DOHH2 (cell line): ENCODE data around the gene ZNF35.

Source experiments
- H3F3A ChIP-seq: fragments of 200-600 bp; sonication (generic), shearing (Covaris generic); 2 replicates; pipeline ENCODE4 v1.6.0; 2016; ENCODE audit warnings: antibody characterized with exemption, mild to moderate bottlenecking; ENCODE audit not compliant: control insufficient read depth, insufficient read depth
- H3K27ac ChIP-seq: fragments of 200-600 bp; sonication (generic); 2 replicates; pipeline ENCODE4 v1.5.1; 2014; ENCODE audit warnings: low read depth, mild to moderate bottlenecking, low read length, moderate library complexity
- H3K27me3 ChIP-seq: fragments of 200-600 bp; sonication (generic); 2 replicates; pipeline ENCODE4 v1.6.1; 2014; ENCODE audit warnings: mild to moderate bottlenecking, low read length, mixed read lengths; ENCODE audit not compliant: control insufficient read depth
- H3K36me3 ChIP-seq: fragments of 200-600 bp; sonication (generic); 2 replicates; pipeline ENCODE4 v1.6.1; 2014; ENCODE audit warnings: mild to moderate bottlenecking, low read length, moderate library complexity, mixed read lengths; ENCODE audit not compliant: control insufficient read depth
- H3K4me1 ChIP-seq: fragments of 200-600 bp; sonication (generic); 2 replicates; pipeline ENCODE4 v1.6.1; 2014; ENCODE audit warnings: mild to moderate bottlenecking, low read length, mixed read lengths; ENCODE audit not compliant: control insufficient read depth
- H3K4me2 ChIP-seq: fragments of 200-600 bp; sonication (generic); 2 replicates; pipeline ENCODE4 v1.6.0; 2014; ENCODE audit warnings: mild to moderate bottlenecking, low read length, moderate library complexity
- H3K4me3 ChIP-seq: fragments of 200-600 bp; sonication (generic); 2 replicates; pipeline ENCODE4 v1.5.1; 2014; ENCODE audit warnings: mild to moderate bottlenecking, low read length, mixed read lengths
- H3K79me2 ChIP-seq: fragments of 200-600 bp; sonication (generic); 2 replicates; pipeline ENCODE4 v1.6.1; 2014; ENCODE audit warnings: mild to moderate bottlenecking, low read length, mixed read lengths; ENCODE audit not compliant: control insufficient read depth
- H3K9me2 ChIP-seq: fragments of 200-600 bp; sonication (generic); replicated peaks from 2 replicates; pipeline ENCODE4 v1.6.1; 2014; ENCODE audit warnings: mild to moderate bottlenecking, low read length, mixed read lengths; ENCODE audit not compliant: control insufficient read depth
- H3K9me3 ChIP-seq: fragments of 200-600 bp; sonication (generic); 2 replicates; pipeline ENCODE4 v1.6.1; 2014; ENCODE audit warnings: antibody characterized with exemption, low read length, mixed read lengths; ENCODE audit not compliant: control insufficient read depth, insufficient read depth
- H4K20me1 ChIP-seq: fragments of 200-600 bp; sonication (generic); 2 replicates; pipeline ENCODE4 v1.6.0; 2014; ENCODE audit warnings: low read depth, mild to moderate bottlenecking, antibody characterized with exemption, low read length, moderate library complexity; ENCODE audit not compliant: control insufficient read depth, insufficient read depth
- EZH2phosphoT487 ChIP-seq: fragments of 200-600 bp; sonication (generic); IDR thresholded peaks from 2 replicates; pipeline ENCODE4 v1.6.1; 2017; ENCODE audit warnings: borderline replicate concordance, mild to moderate bottlenecking, antibody characterized with exemption, low read length, moderate library complexity, mixed read lengths
- TF ChIP-seq, protein P1 (sequence below): fragments of 200-600 bp; sonication (generic); IDR thresholded peaks from one replicate; pipeline ENCODE4 v1.5.1; 2014; ENCODE audit warnings: antibody characterized with exemption, mild to moderate bottlenecking, low read depth, low read length; ENCODE audit not compliant: poor library complexity, severe bottlenecking

Gene ZNF35

DNA sequence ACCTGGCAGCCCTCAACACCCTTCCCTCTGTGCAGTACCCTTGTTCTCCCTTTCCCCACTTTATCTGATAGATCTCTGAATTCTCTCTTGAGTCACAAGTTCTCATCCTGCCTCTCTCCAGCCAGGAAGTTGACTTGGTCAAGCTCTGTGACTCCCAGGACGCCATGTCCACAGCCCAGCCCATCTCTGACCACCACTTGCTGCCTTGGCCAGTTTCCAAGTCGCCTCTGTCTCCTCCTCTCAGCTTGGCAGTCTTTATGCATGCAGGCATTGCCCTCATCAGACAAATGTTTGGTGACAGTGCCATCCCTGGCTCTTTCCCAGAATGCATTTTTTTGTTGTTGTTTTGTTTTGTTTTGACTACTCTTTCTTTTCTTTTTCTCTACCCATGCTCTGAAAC lies 25.7 kb downstream of the ZNF35 start:
- Histone ChIP-seq H3K4me3 (no peak overlapping the region), H3F3A (no peaks in the 10 kb centered on the region), H3K4me2 (no peak overlapping the region), H3K4me1 (no peaks in the 10 kb centered on the region), H3K9me2 (no peaks in the 10 kb centered on the region), H3K27me3 (no peaks in the 10 kb centered on the region), H3K79me2 (no peaks in the 10 kb centered on the region), H3K9me3 (no peaks in the 10 kb centered on the region), H4K20me1 (no peaks in the 10 kb centered on the region), H3K27ac (no peak overlapping the region), H3K36me3 (no peaks in the 10 kb centered on the region)
- TF ChIP-seq, protein P1, sequence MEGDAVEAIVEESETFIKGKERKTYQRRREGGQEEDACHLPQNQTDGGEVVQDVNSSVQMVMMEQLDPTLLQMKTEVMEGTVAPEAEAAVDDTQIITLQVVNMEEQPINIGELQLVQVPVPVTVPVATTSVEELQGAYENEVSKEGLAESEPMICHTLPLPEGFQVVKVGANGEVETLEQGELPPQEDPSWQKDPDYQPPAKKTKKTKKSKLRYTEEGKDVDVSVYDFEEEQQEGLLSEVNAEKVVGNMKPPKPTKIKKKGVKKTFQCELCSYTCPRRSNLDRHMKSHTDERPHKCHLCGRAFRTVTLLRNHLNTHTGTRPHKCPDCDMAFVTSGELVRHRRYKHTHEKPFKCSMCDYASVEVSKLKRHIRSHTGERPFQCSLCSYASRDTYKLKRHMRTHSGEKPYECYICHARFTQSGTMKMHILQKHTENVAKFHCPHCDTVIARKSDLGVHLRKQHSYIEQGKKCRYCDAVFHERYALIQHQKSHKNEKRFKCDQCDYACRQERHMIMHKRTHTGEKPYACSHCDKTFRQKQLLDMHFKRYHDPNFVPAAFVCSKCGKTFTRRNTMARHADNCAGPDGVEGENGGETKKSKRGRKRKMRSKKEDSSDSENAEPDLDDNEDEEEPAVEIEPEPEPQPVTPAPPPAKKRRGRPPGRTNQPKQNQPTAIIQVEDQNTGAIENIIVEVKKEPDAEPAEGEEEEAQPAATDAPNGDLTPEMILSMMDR: no peak
- no peak for TF ChIP-seq EZH2phosphoT487

DNA sequence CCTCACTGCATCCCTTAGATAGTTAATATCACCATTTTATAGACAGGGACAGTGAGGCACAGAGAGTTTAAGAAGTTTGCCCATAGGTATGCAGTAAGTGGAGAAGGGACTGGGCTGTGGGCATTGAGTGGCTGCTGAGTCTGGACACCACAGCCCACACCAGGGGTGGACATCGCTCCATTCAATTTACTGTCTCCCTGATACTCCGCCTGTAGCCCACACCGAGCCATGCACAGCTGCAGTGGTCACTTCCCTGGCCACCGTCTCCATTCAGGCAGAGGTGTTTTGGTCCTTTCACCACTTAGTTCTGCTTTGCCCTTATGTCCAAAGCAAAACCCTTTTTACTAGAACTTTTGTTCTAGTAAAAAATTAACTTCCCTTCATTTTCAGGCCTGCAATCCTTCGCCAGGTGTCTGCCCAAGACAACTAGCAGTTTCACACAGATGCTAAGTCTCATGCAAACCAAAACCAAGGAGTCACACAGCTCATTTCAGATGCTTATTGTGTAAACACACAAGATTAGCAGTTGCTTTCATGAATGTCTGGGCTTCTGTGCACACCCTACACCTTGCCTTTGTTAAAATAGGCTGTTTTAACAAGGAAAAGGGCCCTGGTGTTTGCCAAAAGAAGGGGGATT lies 30.1 kb downstream of the ZNF35 start:
- H3F3A ChIP-seq: no peaks in the 10 kb centered on the region
- H3K9me3 ChIP-seq: no peaks in the 10 kb centered on the region
- H3K4me2 ChIP-seq: no peak overlapping the region
- TF ChIP-seq, protein P1: no peak
- TF ChIP-seq EZH2phosphoT487: no peak
- no peaks in the 10 kb centered on the region for H3K9me2 ChIP-seq
- H3K27me3 ChIP-seq: no peaks in the 10 kb centered on the region
- H3K36me3 ChIP-seq: no peaks in the 10 kb centered on the region
- no peaks in the 10 kb centered on the region for H3K4me1 ChIP-seq
- no peak overlapping the region for H3K4me3 ChIP-seq
- H4K20me1 ChIP-seq: no peaks in the 10 kb centered on the region
- no peak overlapping the region for H3K27ac ChIP-seq
- H3K79me2 ChIP-seq: no peaks in the 10 kb centered on the region

DNA sequence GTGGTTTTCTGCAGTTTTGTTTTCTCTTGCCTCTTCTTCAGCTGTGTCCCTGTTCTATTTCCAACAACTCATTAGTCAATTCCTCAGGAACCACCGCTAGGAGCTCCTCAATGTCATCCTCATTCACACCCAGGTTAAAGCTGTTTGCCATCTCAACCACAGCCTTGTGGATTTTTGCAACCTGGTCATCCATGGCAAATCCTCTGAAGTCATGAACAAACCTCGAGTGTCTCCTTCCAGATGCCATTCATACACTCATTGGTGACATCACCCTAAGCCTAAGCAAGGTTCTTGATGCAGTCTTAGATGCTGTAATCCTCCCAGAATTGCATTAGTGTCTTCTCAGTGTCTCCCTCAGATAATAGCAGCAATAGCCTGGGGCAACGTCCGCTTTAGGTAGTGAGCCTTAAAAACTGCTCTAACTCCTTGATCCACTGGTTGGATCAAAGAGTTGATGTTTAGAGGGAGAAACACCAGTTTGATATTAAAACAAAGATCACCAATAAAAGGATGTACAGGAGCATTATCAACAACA lies 32.5 kb downstream of the ZNF35 start:
- Histone ChIP-seq H3K27me3 (no peaks in the 10 kb centered on the region), H3K79me2 (no peaks in the 10 kb centered on the region), H3K27ac (no peak overlapping the region), H3K36me3 (no peaks in the 10 kb centered on the region), H4K20me1 (no peaks in the 10 kb centered on the region), H3K9me2 (no peaks in the 10 kb centered on the region), H3F3A (no peaks in the 10 kb centered on the region), H3K4me2 (no peak overlapping the region), H3K4me1 (0 out of 2 replicates have a peak, but pooled peaks cover 3% of the 10 kb centered on the region), H3K4me3 (no peak overlapping the region), H3K9me3 (no peaks in the 10 kb centered on the region)
- TF ChIP-seq, protein P1: no peak
- TF ChIP-seq EZH2phosphoT487: no peak
